NCI-H1694 (cell line): ENCODE measurements around the gene NDFIP1.

Experiments used
- DNase-seq: peaks from one replicate; lab custom pipeline; 2025; lab: John Stamatoyannopoulos, UW

The NDFIP1 gene

DNA sequence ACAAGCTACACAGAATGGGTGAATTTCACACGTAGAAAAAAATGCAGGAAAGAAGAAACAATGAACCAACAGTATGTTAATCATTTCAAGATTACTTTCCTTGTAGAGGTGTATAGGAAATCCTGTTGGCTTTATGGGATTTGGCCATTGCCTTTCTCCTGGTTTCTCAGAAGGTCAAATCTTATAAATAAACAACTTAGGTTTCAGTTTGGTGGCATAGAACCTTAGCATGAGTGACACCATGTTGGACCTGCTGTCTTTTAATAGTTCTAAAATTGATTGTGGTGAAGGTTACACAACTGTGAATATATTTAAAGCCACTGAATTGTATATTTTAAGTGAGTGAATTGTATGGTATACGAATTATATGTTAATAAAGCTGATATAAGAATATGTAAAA lies 16.7 kb upstream of the NDFIP1 start:
- DNase-seq = no peak

DNA sequence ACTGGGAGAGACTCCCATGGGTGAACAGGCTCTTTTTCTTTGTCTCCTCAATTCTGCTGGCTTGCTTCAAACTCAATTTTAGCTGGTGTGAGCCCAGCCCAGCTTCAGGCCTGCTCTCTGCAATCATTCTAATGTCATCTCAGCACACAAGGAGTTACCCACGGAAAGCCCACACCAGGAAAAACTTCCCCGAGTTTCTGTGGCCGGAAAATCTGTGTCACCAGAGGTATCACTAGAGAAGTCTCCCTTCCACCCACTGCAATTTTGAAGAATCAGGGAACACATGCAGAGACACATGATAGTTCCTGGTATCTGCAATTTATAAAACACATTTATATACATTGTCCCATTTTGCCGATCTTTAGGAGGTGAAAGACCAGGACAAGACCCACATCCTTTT lies 13.5 kb upstream of the NDFIP1 start:
- no peak for DNase-seq

DNA sequence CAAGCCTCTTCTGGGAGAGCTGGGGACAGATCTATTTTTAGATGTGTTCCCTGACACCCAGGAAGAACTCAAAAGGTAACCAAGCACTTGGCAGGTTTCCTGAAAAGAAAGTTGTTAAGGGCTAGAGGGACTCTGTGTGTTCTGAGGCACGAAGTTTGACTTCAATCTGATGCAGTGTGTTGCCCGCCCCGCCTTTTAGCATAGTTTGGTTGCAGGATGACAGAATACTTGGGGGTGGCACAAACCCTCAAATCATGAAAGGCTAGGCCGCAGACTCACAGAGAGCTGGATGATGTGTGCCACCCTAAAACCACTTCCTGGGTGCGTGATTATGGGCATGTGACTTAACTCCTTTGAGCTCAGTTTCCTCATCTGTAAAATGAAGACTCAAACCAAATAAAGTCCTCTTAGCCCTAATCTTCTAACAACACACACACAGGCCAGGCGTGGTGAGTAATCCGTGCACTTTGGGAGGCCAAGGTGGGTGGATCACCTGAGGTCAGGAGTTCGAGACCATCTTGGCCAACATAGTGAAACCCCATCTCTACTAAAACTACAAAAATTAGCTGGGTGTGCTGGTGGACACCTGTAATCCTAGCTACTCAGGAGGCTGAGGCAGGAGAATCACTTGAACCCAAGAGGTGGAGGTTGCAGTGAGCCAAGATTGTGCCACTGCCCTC lies 12.8 kb upstream of the NDFIP1 start:
- DNase-seq = no peak

DNA sequence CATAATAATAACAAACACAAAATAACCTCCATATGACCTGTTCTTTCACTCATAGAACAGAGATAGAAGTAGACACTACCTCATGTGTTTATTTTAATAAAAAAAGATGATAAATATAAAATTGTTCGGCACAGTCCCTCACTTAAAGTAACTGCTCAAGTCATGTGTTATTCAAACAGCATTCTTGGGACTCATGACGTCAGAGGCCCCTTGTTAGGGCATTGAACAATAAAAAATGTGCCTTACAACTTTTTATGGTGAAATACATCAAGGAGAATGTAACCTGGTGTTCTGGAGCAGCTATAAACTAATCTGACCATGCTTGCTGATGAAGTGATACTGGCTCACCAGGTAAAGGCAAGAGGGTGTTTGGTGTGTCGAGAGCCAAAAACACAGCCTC lies 12.2 kb upstream of the NDFIP1 start:
- DNase-seq = no peak

DNA sequence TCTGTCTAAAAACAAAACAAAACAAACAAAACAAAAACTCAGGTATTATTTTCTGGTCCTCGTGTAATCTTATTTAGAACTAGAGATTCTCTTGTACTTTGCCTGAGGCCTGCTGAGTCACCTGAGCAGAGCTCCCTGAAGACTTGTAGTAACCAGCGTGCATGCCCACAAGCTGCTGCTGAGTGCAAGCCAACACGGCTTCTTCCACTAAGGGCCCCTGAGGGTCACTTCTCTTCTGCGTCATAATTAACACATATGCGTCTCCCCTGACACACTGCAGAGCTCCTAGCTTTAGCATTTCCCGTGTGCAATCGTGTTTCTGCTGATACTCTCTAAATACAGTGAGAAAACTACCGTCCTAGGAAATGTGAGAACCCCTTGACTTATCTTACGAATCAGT lies 10.9 kb upstream of the NDFIP1 start:
- no peak for DNase-seq

DNA sequence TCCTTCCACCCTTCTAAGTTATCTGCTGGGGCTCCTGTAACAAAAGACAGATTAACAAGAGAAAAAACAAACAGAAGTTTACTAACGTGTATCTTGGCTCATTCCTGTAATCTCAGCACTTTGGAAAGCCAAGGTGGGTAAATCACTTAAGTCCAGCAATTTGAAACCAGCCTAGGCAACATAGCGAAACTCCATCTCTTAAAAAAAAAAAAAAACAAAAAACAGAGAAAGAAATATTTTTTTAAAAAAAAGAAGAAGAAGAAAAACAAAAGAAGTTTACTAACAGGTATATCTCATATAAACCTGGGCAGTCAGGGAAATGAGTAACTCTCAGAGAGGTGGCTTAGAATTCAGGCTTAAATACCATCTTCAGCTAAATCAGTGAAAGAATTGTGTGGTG lies 10.3 kb upstream of the NDFIP1 start:
- DNase-seq = no peak

DNA sequence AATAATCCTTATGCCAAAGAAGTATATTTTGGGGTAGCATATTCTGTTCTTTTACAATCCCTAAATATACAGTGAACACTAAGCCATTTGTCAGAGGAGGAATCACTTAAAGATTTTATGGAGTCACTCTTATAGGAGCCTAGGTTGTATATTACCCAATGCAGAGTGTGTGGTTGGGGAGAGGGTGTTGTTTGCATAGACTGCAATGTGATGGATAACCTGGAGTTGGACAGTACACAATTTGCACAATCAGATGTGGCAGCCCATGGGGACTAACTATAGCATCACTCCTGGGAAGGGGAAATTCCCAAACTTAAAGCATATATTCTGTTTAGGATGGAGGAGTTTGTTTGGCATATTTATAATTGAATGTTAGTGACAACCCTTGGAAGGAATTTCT lies 9.6 kb upstream of the NDFIP1 start:
- DNase-seq = no peak

DNA sequence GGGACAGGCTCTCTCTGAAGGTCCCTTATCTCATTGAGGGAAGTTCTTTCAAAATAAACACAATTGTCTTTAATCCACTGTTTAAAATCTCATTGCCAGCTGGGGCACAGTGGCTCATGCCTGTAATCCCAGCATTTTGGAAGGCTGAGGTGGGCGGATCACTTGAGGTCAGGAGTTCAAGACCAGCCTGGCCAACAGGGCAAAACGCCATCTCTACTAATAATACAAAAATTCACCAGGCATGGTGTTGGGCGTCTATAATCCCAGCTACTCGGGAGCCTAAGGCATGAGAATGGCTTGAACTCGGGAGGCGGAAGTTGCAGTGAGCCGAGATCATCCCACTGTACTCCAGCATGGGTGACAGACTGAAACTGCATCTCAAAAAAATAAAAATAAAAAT lies 8.3 kb upstream of the NDFIP1 start:
- DNase-seq = no peak

DNA sequence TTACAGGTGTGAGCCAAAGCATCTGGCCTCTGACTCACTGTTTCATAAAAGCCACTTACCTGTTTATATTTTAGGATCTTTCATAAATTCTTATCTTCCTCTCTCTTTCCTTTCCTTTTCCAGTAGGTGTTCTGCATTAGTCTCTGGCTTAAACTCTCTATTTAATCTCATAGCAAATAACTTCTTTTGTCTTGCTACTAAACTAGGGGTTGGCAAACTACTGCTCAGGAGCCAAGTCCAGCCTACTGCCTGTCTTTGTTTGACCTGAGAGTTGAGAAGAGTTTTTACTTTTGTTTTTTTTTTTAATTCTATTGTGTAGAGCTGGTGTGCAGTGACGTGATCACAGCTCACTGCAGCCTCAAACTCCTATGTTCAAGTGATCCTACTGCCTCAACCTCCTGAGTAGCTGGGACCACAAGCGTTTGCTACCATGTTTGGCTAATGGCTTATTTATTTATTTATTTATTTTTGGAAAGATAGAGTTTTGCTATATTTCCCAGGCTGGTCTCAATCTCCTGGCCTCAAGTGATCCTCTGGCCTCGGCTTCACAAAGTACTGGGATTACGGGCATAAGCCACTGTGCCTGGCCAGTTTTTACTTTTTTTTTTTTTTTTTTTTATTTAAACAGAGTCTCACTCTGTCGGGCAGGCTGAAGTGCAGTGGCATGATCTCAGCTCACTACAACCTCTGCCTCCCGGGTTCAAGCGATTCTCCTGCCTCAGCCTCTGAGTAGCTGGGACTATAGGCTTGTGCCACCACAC lies 5.4 kb upstream of the NDFIP1 start:
- DNase-seq = no peak

DNA sequence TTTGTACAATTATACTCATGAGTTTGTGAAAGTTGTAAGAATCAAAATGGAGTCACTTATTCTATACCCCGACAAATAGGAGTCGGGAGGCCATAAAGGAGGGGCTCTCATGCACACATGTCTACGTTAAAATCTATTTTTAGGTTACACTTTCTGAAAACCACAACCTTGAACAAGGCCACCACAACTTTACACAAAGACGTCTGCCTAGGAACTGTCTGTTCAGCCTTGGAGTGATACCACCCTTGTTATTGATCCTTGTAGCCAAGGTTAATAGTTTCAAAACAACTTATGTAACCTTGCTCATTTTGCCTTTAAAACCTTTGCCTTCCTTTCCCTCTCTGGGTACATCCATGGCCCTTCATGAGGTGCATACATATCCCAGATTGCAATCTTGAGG lies 4.1 kb upstream of the NDFIP1 start:
- DNase-seq = no peak

DNA sequence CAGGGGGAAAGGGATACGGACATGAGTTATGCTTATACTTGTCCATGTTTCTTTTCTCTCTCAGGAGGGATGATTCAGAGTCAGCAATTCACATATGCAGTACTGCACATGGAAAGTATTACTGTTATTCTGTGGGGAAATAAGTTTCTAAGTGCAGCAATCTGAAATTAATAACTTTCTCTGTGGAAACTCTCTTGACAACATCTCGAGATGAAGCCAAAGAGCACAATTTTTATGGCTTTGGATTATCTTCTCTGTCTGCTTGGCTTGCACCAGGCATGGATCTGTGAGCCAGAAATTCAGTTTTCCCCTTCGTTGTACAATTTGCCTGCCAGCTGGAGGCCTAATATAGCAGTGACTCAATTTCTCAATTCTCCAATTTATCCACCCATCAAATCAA lies 2.5 kb upstream of the NDFIP1 start:
- DNase-seq = no peak

DNA sequence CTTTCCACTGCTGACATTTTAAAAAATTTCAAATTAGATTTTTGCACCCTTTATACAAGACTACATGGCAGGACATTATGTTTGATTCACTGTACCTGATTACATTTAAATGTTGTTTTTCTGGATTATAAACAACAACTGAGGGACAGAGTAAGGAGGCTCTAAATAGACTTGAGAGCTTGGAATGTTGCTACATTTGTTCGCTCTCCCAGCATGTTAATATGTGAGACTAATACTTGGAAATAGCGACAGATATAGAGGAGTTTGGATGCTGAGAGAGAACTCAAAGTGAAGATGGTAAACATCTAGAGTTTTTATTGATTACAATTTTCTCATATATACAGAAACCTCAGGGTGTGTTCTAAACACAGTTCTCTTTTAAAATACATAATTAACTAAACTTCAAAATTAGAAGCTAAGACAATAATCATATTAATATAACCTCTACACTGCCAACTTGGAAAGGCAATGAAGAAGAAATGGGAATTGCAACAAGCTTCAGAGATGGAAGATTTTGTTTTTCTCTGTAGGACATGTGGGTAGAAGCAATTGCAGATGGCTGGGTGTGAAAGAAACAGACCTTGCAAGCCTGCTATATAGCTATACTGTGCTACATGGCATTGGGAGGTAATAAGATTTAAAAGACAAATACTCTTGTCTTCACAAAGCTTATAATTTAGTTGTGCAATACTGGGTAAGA lies 1.4 kb upstream of the NDFIP1 start:
- no peak for DNase-seq

DNA sequence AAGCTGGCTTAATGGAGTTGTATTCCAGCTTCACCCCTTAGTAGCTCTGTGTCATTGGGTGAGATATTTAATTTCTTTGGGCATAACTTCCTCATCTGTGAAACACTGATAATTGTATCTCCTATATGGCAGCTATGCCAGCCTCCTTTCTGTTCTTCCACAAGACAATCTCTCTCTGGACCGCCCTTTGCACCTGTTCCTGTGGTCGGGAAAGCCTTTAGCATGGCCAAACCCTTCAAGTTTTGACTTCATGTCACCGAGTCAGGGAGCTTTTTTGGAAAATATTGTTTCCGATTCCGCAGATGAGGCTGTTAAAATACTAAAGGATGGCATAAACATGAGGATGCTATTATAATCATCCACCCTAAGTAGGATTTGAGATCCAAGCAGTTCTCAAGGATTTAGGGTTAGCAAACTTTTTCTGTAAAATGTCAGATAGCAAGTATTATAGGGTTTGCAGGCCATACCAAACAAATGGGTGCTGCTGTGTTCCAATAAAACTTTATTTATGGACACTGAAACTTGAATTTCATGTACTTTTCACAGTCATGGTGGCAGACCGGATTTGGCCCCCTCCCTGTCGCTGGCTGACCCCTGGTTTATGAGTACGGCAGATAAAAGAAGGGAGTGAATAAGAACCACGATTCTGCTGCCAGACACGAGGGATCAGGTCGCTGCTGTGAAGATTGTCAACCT lies 695 bp upstream of the NDFIP1 start:
- DNase-seq = no peak

DNA sequence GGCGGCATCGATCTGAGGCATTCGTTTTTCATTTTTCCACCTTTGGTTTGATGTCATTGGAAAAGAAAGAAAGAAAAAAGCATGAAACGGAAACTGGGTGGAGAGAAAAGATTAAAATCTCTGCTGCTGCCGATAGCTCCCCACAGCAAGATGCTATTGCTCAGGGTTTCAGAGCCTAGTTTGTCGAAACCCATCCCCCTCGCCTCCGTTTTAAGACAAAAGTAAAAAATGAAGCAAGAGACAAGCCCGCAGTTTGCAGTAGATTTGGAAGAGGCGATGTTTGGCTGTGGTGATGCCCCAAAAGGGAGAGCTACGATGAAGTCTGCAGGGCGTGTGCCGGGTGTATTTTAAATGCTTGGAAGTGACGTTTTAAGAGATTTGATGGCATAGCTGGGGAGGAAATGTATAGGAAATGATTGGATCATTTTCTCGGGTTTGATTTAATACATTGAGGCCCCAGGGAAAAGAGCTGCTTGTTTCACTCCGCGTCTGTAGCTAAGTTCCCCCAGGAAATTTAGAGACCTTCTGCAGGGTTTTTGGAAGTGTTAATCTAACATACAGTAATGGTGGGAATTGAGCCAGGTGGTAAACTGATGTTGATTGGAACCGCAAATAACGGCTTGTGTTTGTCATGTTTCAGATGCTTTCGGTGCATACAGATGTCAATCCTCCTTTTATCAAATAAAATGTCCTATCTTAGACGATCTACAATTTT lies 909 bp downstream of the NDFIP1 start:
- DNase-seq = no peak

DNA sequence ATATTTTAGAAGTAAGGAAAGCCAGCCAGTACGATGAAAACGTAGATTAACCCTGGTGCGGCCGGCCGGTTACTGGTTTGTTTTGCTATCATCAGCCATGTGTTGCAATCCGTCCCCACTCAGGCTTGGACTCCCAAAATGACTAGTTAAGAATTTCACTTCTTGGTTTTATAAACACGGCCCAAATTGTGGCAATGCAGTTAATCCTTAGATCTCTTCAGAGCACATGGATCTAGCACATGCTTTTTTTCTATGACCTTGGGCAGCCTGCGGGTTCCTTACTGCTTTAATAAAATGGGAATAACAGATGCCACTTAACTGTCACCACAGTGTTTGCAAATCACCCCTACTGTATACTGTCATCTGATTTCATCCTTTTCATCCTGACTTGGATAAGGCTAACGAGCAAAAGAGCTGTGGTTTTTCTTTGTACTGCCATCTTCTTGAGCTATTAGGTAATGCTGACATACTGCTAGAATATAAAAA lies 1.5 kb downstream of the NDFIP1 start:
- DNase-seq = no peak

DNA sequence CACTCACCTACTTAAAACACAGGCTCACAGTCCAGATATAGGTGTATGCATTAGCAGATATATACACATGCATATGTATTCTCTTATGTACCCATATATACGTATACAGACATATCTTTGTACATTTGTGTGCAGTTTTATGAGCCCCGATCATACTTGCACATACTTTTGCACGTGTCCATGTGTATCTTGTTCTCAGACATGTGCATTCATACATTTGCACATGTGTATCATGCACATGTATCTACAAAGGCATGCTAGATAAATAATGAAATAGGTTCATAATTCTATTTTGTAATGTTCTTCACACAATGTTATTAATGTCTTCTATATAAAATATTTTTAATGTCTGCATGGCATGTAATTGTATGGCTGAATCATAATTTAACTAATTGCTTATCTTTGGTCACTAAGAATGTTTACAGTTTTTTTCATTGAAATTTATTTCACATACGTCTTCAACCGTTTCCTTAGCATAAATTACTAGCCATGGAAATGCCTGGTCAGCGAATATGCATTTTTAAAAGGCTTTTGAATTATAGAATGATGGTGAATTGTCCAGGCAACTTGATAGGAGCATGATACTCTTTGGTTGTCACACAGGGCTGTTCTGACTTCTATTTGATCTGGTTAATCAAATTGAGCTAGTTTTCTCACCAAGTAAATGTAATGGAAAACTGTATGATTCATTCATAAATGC lies 2.6 kb downstream of the NDFIP1 start:
- DNase-seq = no peak

DNA sequence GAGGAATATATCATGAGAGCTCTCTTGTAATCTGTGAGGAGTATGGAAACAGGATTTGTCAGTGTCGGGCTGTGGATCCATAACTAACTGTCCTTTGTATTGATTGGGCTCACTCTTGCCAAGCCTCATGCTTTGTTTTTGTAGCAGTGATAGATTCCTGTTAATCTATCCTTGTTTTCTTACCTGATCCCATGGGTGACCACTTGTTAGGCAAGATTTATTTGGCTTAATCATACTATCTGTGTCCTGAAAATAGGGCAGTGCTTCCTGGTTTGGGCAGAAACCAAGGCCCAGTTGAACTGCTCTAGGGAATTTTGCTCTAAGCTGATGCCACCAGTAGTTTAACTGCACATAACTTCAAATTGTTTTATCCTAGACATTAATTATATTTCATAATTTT lies 6.1 kb downstream of the NDFIP1 start:
- DNase-seq = no peak

DNA sequence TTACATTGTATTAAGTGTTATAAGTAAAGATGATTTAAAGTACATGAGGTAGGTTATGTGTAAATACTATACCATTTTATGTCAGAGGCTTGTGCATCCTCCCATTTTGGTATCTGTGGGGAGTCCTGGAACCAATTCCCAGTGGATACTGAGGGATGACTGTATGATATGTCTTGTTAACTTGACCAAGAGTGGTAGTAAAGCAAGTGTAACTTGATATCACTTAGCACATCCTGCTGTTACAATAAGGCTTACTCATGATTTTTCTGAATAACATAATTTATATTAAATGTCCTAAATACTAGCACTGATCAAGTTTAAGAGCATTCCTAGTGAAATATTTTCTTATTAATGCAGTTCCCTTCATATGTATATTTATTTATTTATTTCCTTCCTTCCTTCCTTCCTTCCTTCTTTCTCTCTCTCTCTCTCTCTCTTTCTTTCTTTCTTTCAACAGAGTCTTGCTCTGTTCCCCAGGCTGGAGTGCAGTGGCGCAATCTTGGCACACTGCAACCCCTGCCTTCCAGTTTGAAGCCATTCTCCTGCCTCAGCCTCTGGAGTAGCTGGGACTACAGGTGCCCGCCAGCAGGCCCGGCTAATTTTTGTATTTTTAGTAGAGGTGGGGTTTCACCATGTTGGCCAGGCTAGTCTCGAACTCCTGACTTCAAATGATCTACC lies 7.5 kb downstream of the NDFIP1 start:
- DNase-seq = no peak

DNA sequence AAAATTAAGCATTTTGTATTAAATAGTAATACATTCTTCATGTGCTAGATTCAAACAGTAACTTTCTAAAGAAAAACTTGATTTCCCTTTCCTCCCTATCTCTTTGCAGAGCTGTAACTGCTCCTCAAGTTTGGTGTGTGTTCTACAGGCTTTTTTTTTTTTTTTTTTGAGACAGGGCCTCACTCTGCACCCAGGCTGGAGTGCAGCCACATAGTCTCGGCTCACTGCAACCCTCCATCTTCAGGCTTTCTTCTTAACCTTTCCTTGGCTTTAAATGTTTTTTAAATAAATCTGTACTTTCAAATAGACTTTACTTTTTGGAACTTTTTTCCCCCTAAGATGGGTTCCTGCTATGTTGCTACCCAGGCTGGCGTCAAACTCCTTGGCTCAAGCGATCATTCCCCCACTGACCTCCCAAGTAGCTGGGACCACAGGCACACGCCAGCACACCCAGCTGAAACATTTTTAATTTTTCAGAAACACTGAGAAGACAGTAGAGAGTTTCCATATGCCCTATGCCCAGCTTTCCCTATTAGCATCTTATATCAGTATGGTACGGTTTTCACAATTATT lies 9.1 kb downstream of the NDFIP1 start:
- no peak for DNase-seq

DNA sequence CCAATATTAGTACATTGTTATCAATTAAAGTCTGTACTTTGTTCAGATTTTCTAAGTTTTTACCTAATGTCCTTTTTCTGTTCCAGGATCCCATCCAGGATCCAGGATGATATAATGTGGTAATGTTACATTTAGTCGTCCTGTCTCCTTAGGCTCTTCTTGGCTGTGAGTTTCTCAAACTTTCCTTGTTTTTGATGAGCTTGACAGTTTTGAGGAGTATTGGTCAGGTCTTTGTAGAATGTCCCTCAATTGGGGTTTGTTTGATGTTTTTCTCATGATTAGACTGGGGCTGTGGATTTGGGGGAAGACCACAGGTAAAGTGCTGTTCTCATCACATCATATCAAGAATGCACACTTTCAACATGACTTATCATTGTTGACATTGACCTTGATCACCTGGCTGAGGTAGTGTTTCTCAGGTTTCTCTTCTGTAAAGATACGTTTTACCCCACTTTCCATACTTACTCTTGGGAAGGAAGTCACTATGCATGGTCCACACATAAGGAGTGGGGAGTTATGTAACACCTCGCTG lies 9.6 kb downstream of the NDFIP1 start:
- no peak for DNase-seq
